SKM-1 treated with dmso at 0.1 percent for 144 hours (cell line): ENCODE measurements around the gene CDC42BPA.

Source experiments
- DNase-seq: peaks from one replicate; lab custom pipeline; 2025; ENCODE audit not compliant: unreplicated experiment; lab: John Stamatoyannopoulos, UW

Gene CDC42BPA

GRCh38 chr1:227070638-227071285 lies 247.5 kb downstream of the CDC42BPA start:
- DNase-seq, result no peak

GRCh38 chr1:227069490-227069889 lies 248.8 kb downstream of the CDC42BPA start:
- no peak for DNase-seq

- DNase-seq, result no peak
These were observed 249.4 kb downstream of the CDC42BPA start for GRCh38 chr1:227068883-227069282.

- DNase-seq, result no peak
These were observed 251.3 kb downstream of the CDC42BPA start for GRCh38 chr1:227066999-227067398.

- DNase-seq, result no peak
These were observed 253.0 kb downstream of the CDC42BPA start for GRCh38 chr1:227065311-227065710.

GRCh38 chr1:227062306-227062705 lies 256.0 kb downstream of the CDC42BPA start:
- DNase-seq, result no peak

- DNase-seq, result no peak
These were observed 259.2 kb downstream of the CDC42BPA start for GRCh38 chr1:227059076-227059475.

GRCh38 chr1:227058321-227058751 lies 260.0 kb downstream of the CDC42BPA start:
- no peak for DNase-seq

- no peak for DNase-seq
These were observed 269.0 kb downstream of the CDC42BPA start for GRCh38 chr1:227049253-227049652.

GRCh38 chr1:227043755-227044154 lies 274.5 kb downstream of the CDC42BPA start:
- DNase-seq, result no peak

- DNase-seq, result no peak
These were observed 276.0 kb downstream of the CDC42BPA start for GRCh38 chr1:227042292-227042691.

GRCh38 chr1:227038401-227038800 lies 279.9 kb downstream of the CDC42BPA start:
- no peak for DNase-seq

- no peak for DNase-seq
These were observed 281.2 kb downstream of the CDC42BPA start for GRCh38 chr1:227037121-227037520.

GRCh38 chr1:227035316-227035715 lies 283.0 kb downstream of the CDC42BPA start:
- DNase-seq, result no peak

- no peak for DNase-seq
These were observed 284.4 kb downstream of the CDC42BPA start for GRCh38 chr1:227033880-227034279.

GRCh38 chr1:227032396-227032795 lies 285.9 kb downstream of the CDC42BPA start:
- DNase-seq, result no peak

- DNase-seq, result no peak
These were observed 301.3 kb downstream of the CDC42BPA start for GRCh38 chr1:227016990-227017389.

GRCh38 chr1:227010645-227011044 lies 307.6 kb downstream of the CDC42BPA start:
- DNase-seq, result no peak

GRCh38 chr1:227009937-227010336 lies 308.4 kb downstream of the CDC42BPA start:
- no peak for DNase-seq

- DNase-seq, result no peak
These were observed 312.0 kb downstream of the CDC42BPA start for GRCh38 chr1:227006226-227006796.

- DNase-seq, result no peak
These were observed 313.5 kb downstream of the CDC42BPA start for GRCh38 chr1:227004796-227005195.

GRCh38 chr1:227003165-227003564 lies 315.1 kb downstream of the CDC42BPA start:
- no peak for DNase-seq

- peak; percentile 50 for DNase-seq
These were observed 315.7 kb downstream of the CDC42BPA start for GRCh38 chr1:227002531-227003049.
